ENCODE results near the gene COL18A1.

The COL18A1 gene

GRCh38 chr21:45458281-45459170, 53.6 kb downstream of the COL18A1 start:
- no peak for TF ChIP-seq CTCF (conservative IDR thresholded peaks at IDR 0.05; ENCODE audit: low read depth)
- CTCF ChIA-PET, result no interaction called here
- POLR2A ChIA-PET (ENCODE audit: low non-redundant PET), result no interaction called here
- DNase-seq (ENCODE audit: low spot score), result no peak
- H3K27ac ChIP-seq, result no peak overlapping the region

DNA sequence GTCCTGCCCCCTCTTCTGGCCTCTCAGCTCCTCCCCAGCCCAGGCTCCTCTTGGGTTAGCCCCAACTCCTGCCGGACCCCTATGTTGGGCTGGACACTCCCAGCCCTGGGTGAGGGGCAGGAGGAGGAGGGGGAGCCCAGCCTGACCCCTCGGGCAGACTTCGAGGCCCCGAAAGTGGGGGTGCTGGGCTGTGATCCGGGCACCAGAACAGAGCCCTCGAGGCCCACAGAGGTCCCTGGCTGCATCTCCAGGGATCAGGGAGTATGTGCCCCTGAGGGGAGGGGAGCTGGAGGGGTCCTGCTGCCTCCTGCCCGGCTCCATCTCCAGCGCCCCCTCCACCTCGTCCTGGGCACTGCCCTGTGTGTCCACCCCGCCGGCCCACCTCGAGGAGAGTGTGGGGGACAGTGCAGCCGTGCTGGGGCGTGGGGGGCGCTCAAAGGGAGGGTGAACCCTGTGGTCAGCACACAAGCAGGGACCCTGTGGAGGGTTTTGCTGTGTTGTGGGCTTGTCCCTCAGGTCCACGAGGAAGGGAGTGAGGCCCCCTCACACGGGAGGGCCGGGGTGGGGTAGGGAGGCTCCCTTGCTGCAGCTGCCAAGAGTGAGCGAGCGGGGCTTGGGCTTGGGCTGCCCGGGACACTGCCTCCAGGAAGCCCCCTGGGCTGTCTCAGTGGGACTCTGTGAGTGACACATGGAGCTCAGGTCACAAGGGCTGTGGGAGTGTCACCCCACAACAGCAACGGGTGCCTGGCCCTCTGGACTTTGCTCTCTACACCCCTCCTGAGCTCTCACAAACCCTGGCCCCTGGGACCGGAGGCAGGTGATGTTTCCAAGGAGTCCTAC, 54.4 kb downstream of the COL18A1 start:
- ChIA-PET CTCF (interaction anchor here (0.8 kb wide), 1 partner anchor 20 kb away, joined by 3 read pairs; no protein-coding TSS in a partner anchor), POLR2A (ENCODE audit: low non-redundant PET) (no interaction called here)
- DNase-seq (ENCODE audit: low spot score), result no peak
- no peak for TF ChIP-seq CTCF (conservative IDR thresholded peaks at IDR 0.05; ENCODE audit: low read depth)
- H3K27ac ChIP-seq, result no peak overlapping the region

- no peak overlapping the region for H3K27ac ChIP-seq
- DNase-seq (ENCODE audit: low spot score), result no peak
- ChIA-PET CTCF (interaction anchor here (0.8 kb wide), 1 partner anchor 20 kb away, joined by 3 read pairs; no protein-coding TSS in a partner anchor), POLR2A (ENCODE audit: low non-redundant PET) (interaction anchor here (1.2 kb wide), 1 partner anchor 19 kb away, joined by 3 read pairs; no protein-coding TSS in a partner anchor)
- no peak for TF ChIP-seq CTCF (conservative IDR thresholded peaks at IDR 0.05; ENCODE audit: low read depth)
Observed at GRCh38 chr21:45460011-45460565, 55.1 kb downstream of the COL18A1 start.

DNA sequence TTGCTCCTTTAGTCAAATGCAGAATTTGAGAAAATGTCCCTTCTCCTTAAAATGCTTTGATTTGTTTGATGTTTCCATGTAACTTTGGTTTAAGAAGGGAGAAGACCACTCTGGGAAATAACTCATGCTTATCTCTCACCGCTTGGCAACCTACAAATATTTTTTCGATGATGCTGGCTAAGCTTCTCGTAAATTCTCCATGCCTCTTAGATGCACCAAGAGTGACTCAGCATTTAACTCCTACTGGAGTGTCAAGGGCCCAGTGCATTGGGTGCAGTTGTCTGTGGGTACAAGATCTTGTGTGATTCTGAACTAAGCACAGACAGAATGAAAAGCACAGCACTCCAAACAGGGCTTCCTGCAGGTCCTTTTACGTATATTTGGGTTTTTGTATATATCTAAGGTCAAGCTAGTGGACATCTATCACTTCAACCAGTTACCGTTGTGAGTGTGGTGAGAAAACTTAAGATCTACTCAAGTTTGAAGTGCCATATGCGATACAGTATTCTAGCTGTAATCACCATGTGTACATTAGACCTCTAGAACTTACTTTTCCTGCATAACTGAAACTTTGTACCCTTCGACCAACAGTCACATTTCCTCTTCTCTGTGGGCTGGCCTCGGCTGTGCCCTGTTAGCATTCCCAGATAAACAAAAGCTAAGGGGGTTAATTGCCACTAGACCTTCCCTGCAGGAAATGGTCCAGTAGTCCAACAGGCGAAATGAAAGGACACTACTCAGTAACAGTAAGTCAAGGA, 55.8 kb downstream of the COL18A1 start:
- POLR2A ChIA-PET (ENCODE audit: low non-redundant PET), result interaction anchor here (1.2 kb wide), 1 partner anchor 20 kb away, joined by 3 read pairs; no protein-coding TSS in a partner anchor
- CTCF ChIA-PET, result no interaction called here

DNA sequence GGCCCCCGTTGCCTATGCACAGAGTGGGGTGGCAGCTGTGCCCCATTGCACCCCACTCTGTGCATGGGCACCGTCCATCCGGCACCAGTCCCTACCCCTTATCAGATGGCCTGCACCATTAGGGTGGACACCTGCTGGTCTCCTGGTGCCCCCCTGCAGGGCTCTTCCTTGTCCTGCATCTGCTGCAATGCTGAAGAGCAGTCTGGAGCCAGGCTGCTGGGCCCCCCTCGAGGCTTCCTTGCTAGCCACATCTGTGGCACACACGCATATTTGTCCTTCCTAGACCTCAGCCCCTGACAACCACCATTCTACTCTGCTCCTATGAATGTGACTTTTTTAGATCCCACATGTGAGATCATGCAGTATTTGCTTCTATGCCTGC, 56.4 kb downstream of the COL18A1 start:
- DNase-seq (ENCODE audit: low spot score), result no peak
- H3K27ac ChIP-seq, result no peak overlapping the region
- ChIA-PET POLR2A (ENCODE audit: low non-redundant PET) (interaction anchor here (1.2 kb wide), 1 partner anchor 21 kb away, joined by 3 read pairs; no protein-coding TSS in a partner anchor), CTCF (no interaction called here)
- TF ChIP-seq CTCF (conservative IDR thresholded peaks at IDR 0.05; ENCODE audit: low read depth), result no peak

More for the DNA sequence above, 55.8 kb downstream of the COL18A1 start:
- DNase-seq (ENCODE audit: low spot score), result no peak
- H3K27ac ChIP-seq, result no peak overlapping the region
- TF ChIP-seq CTCF (conservative IDR thresholded peaks at IDR 0.05; ENCODE audit: low read depth), result no peak

All from RWPE1 (cell line).